GM12801 (cell line): ENCODE results near the gene TRPM2.

Experiments used
- TF ChIP-seq, protein P1 (sequence below): IDR thresholded peaks from one replicate; pipeline ENCODE4 v1.5.1; 2011; ENCODE audit warnings: control low read depth; ENCODE audit not compliant: insufficient read length; ENCODE audit errors: extremely low read depth

TRPM2 gene

DNA sequence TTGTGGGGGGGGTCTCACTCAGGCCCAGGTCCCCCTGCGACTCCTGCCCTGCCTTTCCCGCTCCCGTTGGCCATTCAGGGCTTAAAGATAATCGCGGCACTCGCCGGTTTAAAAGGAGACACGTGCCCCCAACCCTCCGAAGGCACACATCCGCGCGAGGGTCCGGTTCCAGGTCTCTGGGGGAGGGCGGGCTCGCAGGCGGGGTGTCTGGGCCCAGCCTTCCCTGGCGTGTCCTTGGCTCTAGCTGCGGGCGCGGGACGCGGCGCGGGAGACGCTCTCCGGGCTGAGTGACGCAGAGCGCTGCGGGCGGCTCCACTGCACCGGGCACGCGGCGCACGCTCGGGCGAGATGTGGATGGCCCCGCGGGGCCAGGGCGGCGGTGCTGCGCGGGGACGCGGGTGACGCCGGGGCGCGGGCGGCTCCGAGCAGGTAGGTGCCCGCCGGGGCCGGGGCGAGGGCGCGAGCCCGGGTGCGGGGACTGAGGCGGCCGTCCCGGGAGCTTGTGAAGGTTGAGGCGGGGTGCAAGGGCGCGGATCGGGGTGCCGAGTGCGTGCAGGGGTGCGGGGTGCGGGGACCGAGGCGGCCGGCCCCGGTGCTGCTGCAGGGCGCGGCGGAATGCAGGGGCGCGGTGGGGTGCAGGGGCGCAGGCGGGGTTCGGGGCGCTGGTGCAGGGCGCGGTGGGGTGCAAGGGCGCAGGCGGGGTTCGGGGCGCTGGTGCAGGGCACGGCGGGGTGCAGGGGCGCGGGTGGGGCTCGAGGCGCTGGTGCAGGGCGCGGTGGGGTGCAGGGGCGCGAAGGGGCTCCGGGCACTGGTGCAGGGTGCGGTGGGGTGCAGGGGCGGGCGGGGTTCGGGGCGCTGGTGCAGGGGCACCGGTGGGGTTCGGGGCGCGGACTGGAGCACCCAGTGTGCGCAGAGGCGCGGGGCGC, 3.3 kb upstream of the TRPM2 start:
- TF ChIP-seq, protein P1, sequence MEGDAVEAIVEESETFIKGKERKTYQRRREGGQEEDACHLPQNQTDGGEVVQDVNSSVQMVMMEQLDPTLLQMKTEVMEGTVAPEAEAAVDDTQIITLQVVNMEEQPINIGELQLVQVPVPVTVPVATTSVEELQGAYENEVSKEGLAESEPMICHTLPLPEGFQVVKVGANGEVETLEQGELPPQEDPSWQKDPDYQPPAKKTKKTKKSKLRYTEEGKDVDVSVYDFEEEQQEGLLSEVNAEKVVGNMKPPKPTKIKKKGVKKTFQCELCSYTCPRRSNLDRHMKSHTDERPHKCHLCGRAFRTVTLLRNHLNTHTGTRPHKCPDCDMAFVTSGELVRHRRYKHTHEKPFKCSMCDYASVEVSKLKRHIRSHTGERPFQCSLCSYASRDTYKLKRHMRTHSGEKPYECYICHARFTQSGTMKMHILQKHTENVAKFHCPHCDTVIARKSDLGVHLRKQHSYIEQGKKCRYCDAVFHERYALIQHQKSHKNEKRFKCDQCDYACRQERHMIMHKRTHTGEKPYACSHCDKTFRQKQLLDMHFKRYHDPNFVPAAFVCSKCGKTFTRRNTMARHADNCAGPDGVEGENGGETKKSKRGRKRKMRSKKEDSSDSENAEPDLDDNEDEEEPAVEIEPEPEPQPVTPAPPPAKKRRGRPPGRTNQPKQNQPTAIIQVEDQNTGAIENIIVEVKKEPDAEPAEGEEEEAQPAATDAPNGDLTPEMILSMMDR: no peak

DNA sequence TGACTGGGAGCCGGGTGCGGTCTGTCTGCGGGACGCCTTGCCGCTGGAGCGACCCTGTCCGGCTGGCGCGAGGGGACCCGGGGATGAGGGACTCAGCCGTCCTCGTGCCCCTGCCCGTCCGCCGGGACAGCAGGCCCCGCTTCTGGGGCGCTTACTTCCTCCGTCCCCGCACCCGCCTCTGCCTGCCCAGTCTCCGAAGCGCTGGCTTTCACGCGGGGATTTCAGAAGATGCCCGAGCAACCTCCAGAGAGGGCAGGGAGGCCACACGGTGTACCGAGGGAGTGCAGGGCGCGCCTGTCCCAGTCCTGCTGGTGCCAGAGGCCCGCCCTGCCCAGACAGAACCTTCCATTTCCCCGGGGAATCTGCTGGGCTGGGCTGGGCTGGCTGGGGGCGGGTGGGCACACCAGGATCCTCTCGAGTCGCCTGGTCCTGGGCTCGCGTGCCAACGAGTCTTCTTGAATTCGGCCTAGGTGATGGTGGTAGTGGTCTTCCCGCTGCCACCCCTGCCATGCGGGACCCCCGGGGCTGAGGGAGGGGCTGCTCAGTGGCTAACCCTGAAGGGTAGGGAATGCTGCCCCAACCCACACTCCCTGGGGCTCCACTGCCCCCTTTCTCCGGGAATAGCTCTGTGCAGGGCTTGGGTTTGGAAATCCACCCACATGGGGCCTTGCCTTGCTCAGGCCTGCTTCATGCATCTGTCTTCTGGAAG, 2.5 kb upstream of the TRPM2 start:
- TF ChIP-seq, protein P1: no peak

DNA sequence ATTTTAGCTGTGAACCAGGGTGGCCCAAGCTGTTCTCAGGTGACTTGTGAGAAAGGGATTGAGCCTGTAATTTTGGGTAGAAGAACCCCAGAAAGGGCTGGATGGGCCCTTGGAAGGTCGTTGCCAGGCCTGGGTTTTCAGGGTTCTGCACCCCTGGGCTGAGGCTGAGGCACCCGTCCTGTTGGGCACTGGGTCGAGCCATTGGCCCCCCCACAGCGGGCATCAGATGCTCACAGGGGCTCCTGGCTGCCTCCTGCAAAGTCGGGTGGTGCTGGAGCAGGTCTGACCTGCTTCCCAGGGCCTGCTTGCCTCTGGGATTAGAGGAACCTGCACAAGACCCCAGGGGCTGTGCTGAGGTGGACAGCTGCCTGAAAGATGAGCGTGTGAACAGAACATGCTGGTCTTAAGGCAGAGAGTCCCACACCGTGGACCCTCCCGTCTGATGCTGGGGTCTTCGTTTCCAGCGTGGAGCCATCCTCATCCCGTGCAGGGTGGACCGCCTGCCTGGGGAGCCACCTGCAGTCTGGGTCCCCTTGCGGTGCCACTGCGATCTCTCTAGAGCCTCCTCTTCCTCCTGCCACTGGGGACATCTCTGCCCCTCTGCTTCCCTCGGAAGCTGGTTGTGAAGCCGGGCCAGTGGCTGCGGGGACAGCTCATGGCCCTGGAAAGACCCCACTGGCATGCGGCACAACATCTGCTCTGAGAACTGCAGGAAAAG, 1.7 kb upstream of the TRPM2 start:
- TF ChIP-seq, protein P1: no peak

DNA sequence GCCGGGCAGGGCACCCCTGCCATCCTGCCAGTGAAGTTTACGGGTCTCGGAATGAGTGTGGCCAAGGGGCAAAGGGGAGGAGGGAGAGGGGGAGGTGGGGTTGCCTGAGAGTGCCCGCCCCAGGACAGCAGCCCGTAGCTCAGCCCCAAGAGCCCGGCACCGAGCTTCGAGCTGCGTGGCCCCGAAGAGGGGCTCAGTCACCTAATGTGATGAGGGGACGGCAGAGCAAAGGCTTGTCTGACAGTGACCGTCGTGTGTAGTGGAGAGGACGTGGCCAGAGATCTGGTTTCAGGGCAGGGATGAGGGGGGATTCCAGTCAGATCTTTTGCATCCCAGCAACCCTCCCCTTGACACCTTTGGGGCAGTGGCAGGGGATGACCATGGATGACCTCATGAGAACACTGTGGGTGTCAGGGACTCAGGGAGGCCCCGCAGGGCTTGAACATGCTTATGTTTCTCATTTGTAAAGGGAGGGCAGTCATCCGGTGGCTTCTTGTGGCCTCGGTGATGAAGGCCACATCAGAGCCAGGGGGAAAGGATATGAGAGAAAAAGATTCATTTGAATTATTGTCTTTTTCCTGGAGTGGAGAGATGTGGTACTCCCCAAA, 1.1 kb upstream of the TRPM2 start:
- TF ChIP-seq, protein P1: no peak

DNA sequence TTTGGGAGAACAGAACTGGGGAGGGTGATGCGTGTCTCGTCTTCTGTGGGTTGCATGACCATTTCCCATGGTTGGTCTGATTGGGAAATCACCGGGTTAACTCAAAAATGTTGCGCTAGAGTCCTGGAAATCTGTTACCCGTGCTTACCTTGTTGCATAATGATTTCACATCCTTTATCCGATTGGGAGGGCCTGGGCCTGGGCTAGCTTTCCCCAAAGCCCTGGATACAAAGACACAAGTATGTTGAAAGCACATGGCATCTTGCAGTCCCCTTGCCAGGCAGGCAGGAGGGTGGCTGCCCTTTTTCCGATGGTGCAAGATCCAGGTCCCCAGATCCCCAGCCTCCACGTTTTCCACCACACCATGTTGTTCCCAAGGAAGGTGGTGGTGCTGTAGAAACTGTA, 582 bp downstream of the TRPM2 start:
- TF ChIP-seq, protein P1: no peak

DNA sequence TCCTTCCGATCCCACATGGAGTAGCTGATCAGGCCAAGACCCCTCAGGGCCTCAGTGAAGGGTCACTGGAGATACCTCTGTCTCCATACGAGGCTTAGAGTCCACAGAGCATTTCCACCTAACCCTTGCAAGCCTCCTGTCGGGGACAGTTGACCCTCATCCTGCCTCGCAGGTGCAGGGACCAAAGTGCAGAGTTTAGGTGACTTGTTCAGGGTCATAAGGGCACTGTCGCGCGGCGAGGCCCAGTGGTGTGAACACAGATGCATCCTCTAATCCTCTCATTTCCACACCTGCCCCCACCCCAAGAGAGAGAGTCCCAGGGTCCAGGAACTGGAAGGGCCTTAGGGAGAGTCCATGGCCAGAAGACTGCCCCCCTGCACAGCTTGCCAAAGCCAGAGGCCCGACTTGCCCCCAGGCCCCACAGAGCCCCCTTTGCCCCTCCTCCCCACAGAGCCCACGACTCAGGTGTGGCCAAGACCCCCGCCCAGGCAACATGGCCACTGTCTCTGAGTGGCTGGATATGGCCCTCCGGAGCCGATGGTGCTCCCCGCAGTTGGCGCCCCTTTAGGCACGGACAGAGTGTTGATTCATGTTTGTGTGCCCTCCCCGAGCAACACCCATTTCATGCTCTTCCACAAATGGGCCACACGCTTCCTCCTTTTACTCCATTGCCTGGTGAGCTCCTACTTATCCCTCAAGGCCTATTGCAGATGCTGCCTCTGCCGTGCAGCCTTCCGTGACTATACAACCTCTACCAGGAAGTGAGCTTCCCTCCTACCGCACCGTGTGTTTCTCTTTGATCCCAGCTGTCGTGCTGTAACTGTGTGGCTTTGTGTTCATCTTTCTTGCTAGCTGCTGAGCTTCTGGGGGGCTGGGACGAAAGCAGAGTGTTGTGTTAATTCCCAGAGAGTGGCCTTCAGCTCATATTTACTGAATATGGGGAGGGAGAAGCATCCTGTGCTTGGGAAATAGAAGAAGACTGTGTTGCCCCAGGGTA, 1.7 kb downstream of the TRPM2 start:
- TF ChIP-seq, protein P1: no peak
